ENCODE results near the gene FOXR2. TPM values are rescaled to one million over a fixed set of nuclear protein-coding genes. Genes with fewer than 3 reads are reported as not detected.

FOXR2 gene, protein sequence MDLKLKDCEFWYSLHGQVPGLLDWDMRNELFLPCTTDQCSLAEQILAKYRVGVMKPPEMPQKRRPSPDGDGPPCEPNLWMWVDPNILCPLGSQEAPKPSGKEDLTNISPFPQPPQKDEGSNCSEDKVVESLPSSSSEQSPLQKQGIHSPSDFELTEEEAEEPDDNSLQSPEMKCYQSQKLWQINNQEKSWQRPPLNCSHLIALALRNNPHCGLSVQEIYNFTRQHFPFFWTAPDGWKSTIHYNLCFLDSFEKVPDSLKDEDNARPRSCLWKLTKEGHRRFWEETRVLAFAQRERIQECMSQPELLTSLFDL
- total RNA-seq, result not detected

DNA sequence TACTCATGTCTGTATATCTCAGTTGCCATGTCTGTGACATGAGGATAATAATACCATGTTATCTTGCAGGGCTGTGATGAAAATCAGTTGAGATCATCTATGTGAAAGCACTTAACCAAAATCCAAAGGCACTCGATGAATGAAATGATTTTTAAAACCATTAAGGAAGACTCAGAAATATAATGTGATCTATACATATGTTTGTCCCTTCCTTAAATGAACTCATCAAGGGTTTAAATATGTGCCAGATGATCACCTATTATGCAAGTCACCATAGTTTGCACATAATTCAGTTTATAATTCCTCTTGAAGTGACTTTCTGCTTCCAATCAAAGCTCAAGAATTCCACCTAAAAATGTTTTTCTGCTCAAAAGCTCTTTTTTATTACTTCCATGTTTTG lies at the start of gene FOXR2:
Gene FOXR2 (plus strand): TSS at position 301 of the 400 bp plus-strand sequence. CDS start 312 bp downstream, outside the sequence.

Other genes starting within 250 kb of the FOXR2 start
- gene MAGEH1, start 171.3 kb upstream of the FOXR2 start, total RNA-seq, result 10 to 100 TPM; 15.9 to 17.0 TPM
- 1 to 10 TPM; 1.1 to 1.5 TPM for gene USP51, start 133.6 kb upstream of the FOXR2 start, total RNA-seq
- 10 to 100 TPM in 1 of 2 experiments, 1 to 10 TPM in 1; 8.0 to 11.0 TPM for gene RRAGB, start 94.3 kb downstream of the FOXR2 start, total RNA-seq